Heart left ventricle (tissue), 16 donors: Measurements from ENCODE around the gene ANKRD37. TPM values are rescaled to one million over a fixed set of nuclear protein-coding genes. Genes with fewer than 3 reads are reported as not detected.

Experiments
- ATAC-seq, 4 donors: fragments of 200-7000 bp; cut with Tn5 transposase; one replicate each; pipeline ENCODE4 v1.9.1; 2020 to 2022; ENCODE audit warnings: moderate library complexity in 4 of 4, mild to moderate bottlenecking in 3 of 4, moderate number of reproducible peaks in 1 of 4
- DNase-seq, 5 donors: peaks; one replicate each; pipeline ENCODE4 v3.0.0-alpha.2; 2020
- H3K27ac ChIP-seq, 12 donors: fragments of 200-600 bp; sonication (generic) in 4 of 12; one replicate each; pipeline versions ENCODE4 v1.5.0 to v1.8.0; 2016 to 2022; ENCODE audit warnings: mild to moderate bottlenecking in 2 of 12
- H3K27me3 ChIP-seq, 9 donors: fragments of 200-600 bp; sonication (generic) in 2 of 9; one replicate each; pipeline versions ENCODE4 v1.5.1 to v1.8.0; 2016 to 2022; ENCODE audit warnings: mild to moderate bottlenecking in 3 of 9
- H3K36me3 ChIP-seq, 9 donors: fragments of 200-600 bp; sonication (generic) in 2 of 9; one replicate each; pipeline versions ENCODE4 v1.5.0 to v1.8.0; 2018 to 2022; ENCODE audit warnings: mild to moderate bottlenecking in 2 of 9
- H3K4me1 ChIP-seq, 12 donors: fragments of 200-600 bp; sonication (generic) in 4 of 12; one replicate each; pipeline versions ENCODE4 v1.5.0 to v1.8.0; 2016 to 2022; ENCODE audit warnings: mild to moderate bottlenecking in 3 of 12
- H3K4me3 ChIP-seq, 12 donors: fragments of 200-600 bp; sonication (generic) in 4 of 12; one replicate each; pipeline versions ENCODE4 v1.5.0 to v1.8.0; 2017 to 2022; ENCODE audit warnings: mild to moderate bottlenecking in 9 of 12, moderate library complexity in 4 of 12
- H3K9me3 ChIP-seq, 12 donors: fragments of 200-600 bp; sonication (generic) in 4 of 12; one replicate each; pipeline versions ENCODE4 v1.5.0 to v1.8.0; 2016 to 2022; ENCODE audit warnings: mild to moderate bottlenecking in 1 of 12
- CTCF ChIP-seq, 12 donors: fragments of 200-600 bp; sonication (generic) in 4 of 12; IDR thresholded peaks; one replicate each; pipeline versions ENCODE4 v1.5.0 to v1.8.0; 2018 to 2022; ENCODE audit warnings: antibody characterized with exemption in 12 of 12, mild to moderate bottlenecking in 5 of 12
- POLR2A ChIP-seq, 2 donors: fragments of 450-650 bp; IDR thresholded peaks; one replicate each; pipeline ENCODE4 v1.6.1; 2017; ENCODE audit warnings: antibody characterized with exemption in 2 of 2, mild to moderate bottlenecking in 2 of 2, moderate library complexity in 2 of 2
- WGBS, 4 donors: extraction: QIAGEN DNeasy Blood & Tissue Kit in 2 of 4; methylation state at CpG; one replicate each; pipeline versions ENCODE4 v1.1.5 to v1.1.7; 2013 to 2018; 5-methylcytosine and 5-hydroxymethylcytosine counted together
- intact Hi-C, 10 donors: fragments of 100-400 bp; cut with DNase I; formaldehyde crosslinking; loops; one replicate each; pipeline versions ENCODE4 v1.11.1 to v1.14.2; 2022
- polyA plus RNA-seq, 2 donors: library from polyadenylated mRNA; stranded (reverse); fragments of 200-250 nt; gene quantifications; one replicate each; pipeline ENCODE4 v1.2.3, GENCODE V29; 2013
- total RNA-seq, 9 donors: library from RNA; depleted of rRNA in 2 of 9; stranded (reverse); fragments of >200 nt in 2 of 9; fragmentation: NEBNext Ultra II Directional in 3 of 9; extraction: Animal tissue kit (Norgen Biotek cat#: 25700) in 3 of 9; gene quantifications; one replicate each; pipeline versions ENCODE4 v1.1.0 to v1.2.4, GENCODE V29; 2016 to 2023
- donor health status: ischemic (EF 13 %, LVEDD 7.1; RV severe dilation, severe dysfunction).
- donor health status: healthy with polysubstance abuse.
- donor health status: DM: no; HTN: yes; CAD: no.
- donor health status: DM: no; HTN: no; CAD: no.
- donor health status: ischemic (EF 25% LVEDD 6.9; RV normal size, moderate dysfunction).
- donor health status: ischemic (EF 25% LVEDD 5.7; RV mildly dilated, moderate dysfunction).
- donor health status: healthy.
- donor health status: DM: yes; HTN: yes; CAD: no.
- donor health status: ischemic (EF 35%, LVEDD 5.7; RV mildly dilated, moderate dysfunction).
- donor health status: nonischemic (EF 11% LVEDD 7.7; RV severe dilation, severe dysfunction).
- donor health status: DM: yes; HTN: yes; CAD: no.
- donor health status: PGD.
- donor health status: ischemic (EF 29% LVEDD 5.4; RV normal size, mild dysfunction).
- donor health status: nonischemic (EF 23%, LVEDD 6.1; RV moderate dilation, normal function).

ANKRD37 gene
- total and polyA plus RNA-seq, 11 donors: 8.4 to 30.6 (median 12.2) TPM

- intact Hi-C loops: no loop called here
- peak overlapping the region in 2 of 12 donors; percentile 36 to 39 for H3K27ac ChIP-seq
Measured at GRCh38 chr4:185363251-185363650, 33.4 kb upstream of the ANKRD37 start.

GRCh38 chr4:185364886-185365285, 31.8 kb upstream of the ANKRD37 start:
- Histone ChIP-seq H3K27ac (no peak overlapping the region), H3K4me3 (no peak overlapping the region), H3K4me1 (no peaks in the 10 kb centered on the region), H3K9me3 (no peaks in the 10 kb centered on the region), H3K36me3 (peaks cover 0 to 31% (median 0%) of the 10 kb centered on the region in 9 donors), H3K27me3 (no peaks in the 10 kb centered on the region)
- ATAC-seq (no peak), DNase-seq (no peak)
- WGBS, 4 donors: 95 to 98% (median 96%) methylated on average over 5 of the region's 5 CpGs
- intact Hi-C loops: no loop called here
- TF ChIP-seq CTCF (IDR thresholded peaks at IDR 0.05): no peak
- no peak for TF ChIP-seq POLR2A (IDR thresholded peaks at IDR 0.05)

More at GRCh38 chr4:185363251-185363650, 33.4 kb upstream of the ANKRD37 start:
- peaks cover 0 to 40% (median 0%) of the 10 kb centered on the region in 9 donors for H3K36me3 ChIP-seq
- no peaks in the 10 kb centered on the region for H3K4me1 ChIP-seq
- DNase-seq (no peak), ATAC-seq (no peak)
- H3K4me3 ChIP-seq: no peak overlapping the region
- H3K9me3 ChIP-seq: no peaks in the 10 kb centered on the region
- 80 to 88% (median 83%) methylated on average over 3 of the region's 3 CpGs for WGBS, 4 donors
- TF ChIP-seq POLR2A (IDR thresholded peaks at IDR 0.05): no peak
- no peak for TF ChIP-seq CTCF (IDR thresholded peaks at IDR 0.05)
- H3K27me3 ChIP-seq: no peaks in the 10 kb centered on the region

GRCh38 chr4:185369731-185370130, 26.9 kb upstream of the ANKRD37 start:
- Histone ChIP-seq H3K4me3 (no peak overlapping the region), H3K27me3 (no peaks in the 10 kb centered on the region), H3K4me1 (peaks cover 0 to 7% (median 0%) of the 10 kb centered on the region in 12 donors), H3K27ac (no peak overlapping the region), H3K9me3 (no peaks in the 10 kb centered on the region), H3K36me3 (peaks cover 0 to 50% (median 18%) of the 10 kb centered on the region in 9 donors)
- TF ChIP-seq POLR2A (IDR thresholded peaks at IDR 0.05): no peak
- no peak for TF ChIP-seq CTCF (IDR thresholded peaks at IDR 0.05)
- ATAC-seq (no peak), DNase-seq (no peak)
- 73 to 86% (median 83%) methylated on average over 3 of the region's 3 CpGs for WGBS, 4 donors
- intact Hi-C loops: loop anchor here in 1 of 10 donors (5.0 kb wide), 1 partner anchor 32 kb away; no protein-coding TSS in a partner anchor

- 96 to 97% (median 96%) methylated on average over 11 of the region's 11 CpGs for WGBS, 4 donors
- Histone ChIP-seq H3K4me1 (peaks cover 0 to 7% (median 0%) of the 10 kb centered on the region in 12 donors), H3K9me3 (no peaks in the 10 kb centered on the region), H3K27ac (no peak overlapping the region), H3K36me3 (peaks cover 0 to 48% (median 18%) of the 10 kb centered on the region in 9 donors), H3K4me3 (no peak overlapping the region), H3K27me3 (no peaks in the 10 kb centered on the region)
- TF ChIP-seq POLR2A (IDR thresholded peaks at IDR 0.05) (no peak), CTCF (IDR thresholded peaks at IDR 0.05) (no peak)
- ATAC-seq: no peak
- no peak for DNase-seq
- intact Hi-C loops: loop anchor here in 1 of 10 donors (5.0 kb wide), 1 partner anchor 33 kb away; no protein-coding TSS in a partner anchor
Measured at GRCh38 chr4:185370268-185370949, 26.2 kb upstream of the ANKRD37 start.
